ENCODE data around the gene PM20D1. TPM values are rescaled to one million over a fixed set of nuclear protein-coding genes. Genes with fewer than 3 reads are reported as not detected.
"Not testable (repeated sequence)": the region's sequence is repeated elsewhere in the genome, so short reads cannot be mapped to it uniquely, and the experiment has no call there.

Gene PM20D1
- total RNA-seq, 1 experiment from 2014 or later = not detected

DNA sequence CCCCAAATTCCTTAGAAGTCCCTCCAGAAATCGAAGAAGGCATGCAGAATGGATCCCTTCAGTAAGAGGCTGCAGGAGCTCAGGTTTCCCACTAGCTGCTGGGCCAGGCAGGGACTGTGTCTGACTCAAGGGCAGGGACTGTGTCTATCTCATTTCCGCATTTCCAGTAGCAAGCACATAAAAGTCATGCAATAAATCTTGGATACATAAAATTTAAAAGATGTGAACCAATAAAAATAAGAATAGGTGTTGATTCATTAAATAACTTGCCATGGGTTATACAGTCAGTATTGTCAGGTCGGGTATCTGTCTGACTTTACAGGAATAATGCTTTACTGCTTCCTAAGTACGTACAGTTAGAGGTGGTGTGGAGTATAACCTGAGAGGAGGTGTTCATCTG is 15.2 kb downstream of the PM20D1 start:
- no peak for DNase-seq
- no peak overlapping the region for H3K9ac ChIP-seq (ENCODE audit: low read length)
- no peak overlapping the region for H3K4me3 ChIP-seq (ENCODE audit: low read length)
- H3K4me1 ChIP-seq (ENCODE audit: low read length) = no peaks in the 10 kb centered on the region
- no peak overlapping the region for H2AFZ ChIP-seq (ENCODE audit: low read length)
- H3K27me3 ChIP-seq (ENCODE audit: low read length) = no peaks in the 10 kb centered on the region
- no peak overlapping the region for H3K4me2 ChIP-seq (ENCODE audit: low read depth, low read length, poor library complexity, severe bottlenecking)
- H3K27ac ChIP-seq (ENCODE audit: low read length) = no peak overlapping the region
- H3K79me2 ChIP-seq (ENCODE audit: low read length) = no peaks in the 10 kb centered on the region
- no peaks in the 10 kb centered on the region for H4K20me1 ChIP-seq (ENCODE audit: insufficient read depth, low read depth, low read length)
- no peaks in the 10 kb centered on the region for H3K9me3 ChIP-seq (ENCODE audit: low read length)
- H3K9me2 ChIP-seq (replicated peaks; ENCODE audit: insufficient read depth, low read length) = no peaks in the 10 kb centered on the region
- H3K36me3 ChIP-seq (ENCODE audit: insufficient read depth, low read length) = no peaks in the 10 kb centered on the region

GRCh38 chr1:205832326-205832751 is 17.6 kb downstream of the PM20D1 start:
- Histone ChIP-seq H3K9me3 (ENCODE audit: low read length) (no peaks in the 10 kb centered on the region), H2AFZ (ENCODE audit: low read length) (no peak overlapping the region), H3K4me2 (ENCODE audit: low read depth, low read length, poor library complexity, severe bottlenecking) (no peak overlapping the region), H3K9ac (ENCODE audit: low read length) (no peak overlapping the region), H3K4me3 (ENCODE audit: low read length) (no peak overlapping the region), H4K20me1 (ENCODE audit: insufficient read depth, low read depth, low read length) (no peaks in the 10 kb centered on the region), H3K27me3 (ENCODE audit: low read length) (no peaks in the 10 kb centered on the region), H3K36me3 (ENCODE audit: insufficient read depth, low read length) (no peaks in the 10 kb centered on the region), H3K4me1 (ENCODE audit: low read length) (no peaks in the 10 kb centered on the region), H3K79me2 (ENCODE audit: low read length) (no peaks in the 10 kb centered on the region), H3K27ac (ENCODE audit: low read length) (no peak overlapping the region), H3K9me2 (replicated peaks; ENCODE audit: insufficient read depth, low read length) (no peaks in the 10 kb centered on the region)
- no peak for DNase-seq

GRCh38 chr1:205827623-205828022 is 22.3 kb downstream of the PM20D1 start:
- Histone ChIP-seq H4K20me1 (ENCODE audit: insufficient read depth, low read depth, low read length) (no peaks in the 10 kb centered on the region), H3K36me3 (ENCODE audit: insufficient read depth, low read length) (no peaks in the 10 kb centered on the region), H3K9me2 (replicated peaks; ENCODE audit: insufficient read depth, low read length) (no peaks in the 10 kb centered on the region), H3K4me3 (ENCODE audit: low read length) (no peak overlapping the region), H3K4me2 (ENCODE audit: low read depth, low read length, poor library complexity, severe bottlenecking) (no peak overlapping the region), H3K4me1 (ENCODE audit: low read length) (peaks cover 9% of the 10 kb centered on the region), H2AFZ (ENCODE audit: low read length) (no peak overlapping the region), H3K9me3 (ENCODE audit: low read length) (peaks cover 8% of the 10 kb centered on the region; the same call in 1 of the 2 replicates), H3K9ac (ENCODE audit: low read length) (no peak overlapping the region), H3K27me3 (ENCODE audit: low read length) (peaks cover 4% of the 10 kb centered on the region; the same call in 1 of the 2 replicates), H3K79me2 (ENCODE audit: low read length) (no peaks in the 10 kb centered on the region), H3K27ac (ENCODE audit: low read length) (no peak overlapping the region)
- DNase-seq = no peak

DNA sequence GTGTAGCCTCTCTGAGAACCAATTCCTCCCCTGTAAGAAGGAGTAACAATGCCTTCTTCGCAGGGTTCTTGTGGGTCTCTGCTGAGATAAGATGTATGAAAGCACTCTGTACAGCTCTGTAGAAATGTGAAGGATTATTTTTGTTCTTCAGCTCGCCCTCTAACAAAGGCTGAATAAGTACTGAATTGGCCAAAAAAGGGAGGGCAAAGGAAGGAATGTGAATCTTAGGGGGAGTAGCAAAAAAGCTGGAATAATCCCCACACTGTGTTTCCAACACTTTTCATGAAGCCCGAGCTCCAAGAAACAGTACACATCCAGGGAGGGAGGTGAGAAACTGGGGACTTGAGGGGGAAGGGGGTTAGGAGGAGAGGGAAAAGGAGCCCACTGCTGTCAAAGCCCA is 22.9 kb downstream of the PM20D1 start:
- peaks cover 8% of the 10 kb centered on the region; the same call in 1 of the 2 replicates for H3K9me3 ChIP-seq (ENCODE audit: low read length)
- H3K4me3 ChIP-seq (ENCODE audit: low read length) = no peak overlapping the region
- H3K4me1 ChIP-seq (ENCODE audit: low read length) = peaks cover 9% of the 10 kb centered on the region
- no peaks in the 10 kb centered on the region for H3K9me2 ChIP-seq (replicated peaks; ENCODE audit: insufficient read depth, low read length)
- DNase-seq = no peak
- H3K27ac ChIP-seq (ENCODE audit: low read length) = no peak overlapping the region
- H3K27me3 ChIP-seq (ENCODE audit: low read length) = peaks cover 4% of the 10 kb centered on the region; the same call in 1 of the 2 replicates
- H3K9ac ChIP-seq (ENCODE audit: low read length) = no peak overlapping the region
- H4K20me1 ChIP-seq (ENCODE audit: insufficient read depth, low read depth, low read length) = no peaks in the 10 kb centered on the region
- H3K36me3 ChIP-seq (ENCODE audit: insufficient read depth, low read length) = no peaks in the 10 kb centered on the region
- no peak overlapping the region for H3K4me2 ChIP-seq (ENCODE audit: low read depth, low read length, poor library complexity, severe bottlenecking)
- no peaks in the 10 kb centered on the region for H3K79me2 ChIP-seq (ENCODE audit: low read length)
- H2AFZ ChIP-seq (ENCODE audit: low read length) = no peak overlapping the region

- no peak for DNase-seq
- H3K9ac ChIP-seq (ENCODE audit: low read length) = no peak overlapping the region
- H3K9me2 ChIP-seq (replicated peaks; ENCODE audit: insufficient read depth, low read length) = no peaks in the 10 kb centered on the region
These were observed 23.7 kb downstream of the PM20D1 start for GRCh38 chr1:205826016-205826806.

DNA sequence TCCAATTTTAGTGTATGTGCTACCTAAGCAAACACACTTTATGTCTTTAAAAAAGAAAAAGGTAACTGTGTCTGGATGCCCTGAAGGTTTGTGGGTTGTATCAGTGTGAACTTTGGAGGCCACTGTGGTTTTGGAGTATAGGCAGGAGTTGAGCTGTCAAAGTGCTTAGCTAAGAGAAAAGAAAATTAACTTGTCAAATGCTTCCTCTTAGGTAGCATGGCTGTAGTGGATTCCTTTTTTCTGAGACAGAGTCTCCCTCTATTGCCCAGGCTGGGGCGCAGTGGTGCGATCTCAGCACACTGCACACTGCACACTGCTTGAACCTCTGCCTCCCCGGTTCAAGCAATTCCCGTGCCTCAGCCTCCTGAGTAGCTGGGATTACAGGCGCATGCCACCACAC is 25.8 kb downstream of the PM20D1 start:
- H3K36me3 ChIP-seq (ENCODE audit: insufficient read depth, low read length) = no peaks in the 10 kb centered on the region
- H4K20me1 ChIP-seq (ENCODE audit: insufficient read depth, low read depth, low read length) = no peaks in the 10 kb centered on the region
- no peaks in the 10 kb centered on the region for H3K79me2 ChIP-seq (ENCODE audit: low read length)
- H3K9ac ChIP-seq (ENCODE audit: low read length) = no peak overlapping the region
- H3K9me2 ChIP-seq (replicated peaks; ENCODE audit: insufficient read depth, low read length) = no peaks in the 10 kb centered on the region
- no peak overlapping the region for H3K27ac ChIP-seq (ENCODE audit: low read length)
- H3K9me3 ChIP-seq (ENCODE audit: low read length) = peaks cover 8% of the 10 kb centered on the region; the same call in 1 of the 2 replicates
- peak; percentile 41 for DNase-seq
- peaks cover 18% of the 10 kb centered on the region for H3K4me1 ChIP-seq (ENCODE audit: low read length)
- peaks cover 4% of the 10 kb centered on the region; the same call in 1 of the 2 replicates for H3K27me3 ChIP-seq (ENCODE audit: low read length)
- no peak overlapping the region for H2AFZ ChIP-seq (ENCODE audit: low read length)
- no peak overlapping the region for H3K4me3 ChIP-seq (ENCODE audit: low read length)
- no peak overlapping the region for H3K4me2 ChIP-seq (ENCODE audit: low read depth, low read length, poor library complexity, severe bottlenecking)

More at GRCh38 chr1:205826016-205826806, 23.7 kb downstream of the PM20D1 start:
- Histone ChIP-seq H2AFZ (ENCODE audit: low read length) (no peak overlapping the region), H3K36me3 (ENCODE audit: insufficient read depth, low read length) (no peaks in the 10 kb centered on the region), H3K4me3 (ENCODE audit: low read length) (no peak overlapping the region), H3K4me1 (ENCODE audit: low read length) (peaks cover 16% of the 10 kb centered on the region), H4K20me1 (ENCODE audit: insufficient read depth, low read depth, low read length) (no peaks in the 10 kb centered on the region), H3K9me3 (ENCODE audit: low read length) (peaks cover 8% of the 10 kb centered on the region; the same call in 1 of the 2 replicates), H3K27me3 (ENCODE audit: low read length) (peaks cover 4% of the 10 kb centered on the region; the same call in 1 of the 2 replicates), H3K4me2 (ENCODE audit: low read depth, low read length, poor library complexity, severe bottlenecking) (no peak overlapping the region), H3K79me2 (ENCODE audit: low read length) (no peaks in the 10 kb centered on the region), H3K27ac (ENCODE audit: low read length) (no peak overlapping the region)

DNA sequence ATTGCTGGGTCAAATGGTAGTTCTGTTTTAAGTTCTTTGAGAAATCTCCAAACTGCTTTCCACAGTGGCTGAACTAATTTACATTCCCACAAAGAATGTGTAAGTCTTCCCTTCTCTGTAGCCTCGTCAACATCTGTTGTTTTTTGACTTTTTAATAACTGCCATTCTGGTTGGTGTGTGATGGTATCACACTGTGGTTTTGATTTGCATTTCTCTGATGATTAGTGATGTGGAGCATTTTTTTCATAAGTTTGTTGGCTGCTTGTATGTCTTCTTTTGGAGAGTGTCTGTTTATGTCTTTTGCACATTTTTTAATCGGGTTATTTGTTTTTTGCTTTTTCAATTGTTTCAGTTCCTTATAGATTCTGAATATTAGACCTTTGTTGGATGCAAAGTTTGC is 26.7 kb downstream of the PM20D1 start:
- H3K4me2 ChIP-seq (ENCODE audit: low read depth, low read length, poor library complexity, severe bottlenecking); H2AFZ ChIP-seq (ENCODE audit: low read length); H3K4me3 ChIP-seq (ENCODE audit: low read length); H3K27ac ChIP-seq (ENCODE audit: low read length); H3K9me3 ChIP-seq (ENCODE audit: low read length); DNase-seq; H3K9ac ChIP-seq (ENCODE audit: low read length); H3K9me2 ChIP-seq (replicated peaks; ENCODE audit: insufficient read depth, low read length); H3K36me3 ChIP-seq (ENCODE audit: insufficient read depth, low read length); H3K27me3 ChIP-seq (ENCODE audit: low read length); H3K79me2 ChIP-seq (ENCODE audit: low read length); H4K20me1 ChIP-seq (ENCODE audit: insufficient read depth, low read depth, low read length): not testable (repeated sequence)
- peaks cover 23% of the 10 kb centered on the region for H3K4me1 ChIP-seq (ENCODE audit: low read length)

DNA sequence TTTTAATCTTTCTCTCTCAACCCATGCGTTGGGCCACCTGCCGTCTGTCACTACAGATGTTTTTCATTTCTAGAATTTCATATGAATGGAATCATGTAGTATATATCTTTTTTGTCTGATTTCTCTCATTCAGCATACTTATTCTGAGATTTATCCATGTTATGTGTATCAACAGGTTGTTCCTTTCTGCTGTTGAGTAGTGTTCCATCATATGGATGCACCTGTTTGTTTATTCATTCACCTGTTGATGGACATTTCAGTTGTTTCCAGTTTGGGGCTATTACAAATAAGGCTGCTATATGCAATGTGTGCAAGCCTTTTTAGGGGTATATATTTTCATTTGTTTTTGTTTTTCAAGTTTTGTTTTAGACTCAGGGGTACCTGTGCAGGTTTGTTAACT is 27.5 kb downstream of the PM20D1 start:
- no peaks in the 10 kb centered on the region for H4K20me1 ChIP-seq (ENCODE audit: insufficient read depth, low read depth, low read length)
- no peak overlapping the region for H3K4me2 ChIP-seq (ENCODE audit: low read depth, low read length, poor library complexity, severe bottlenecking)
- H3K27ac ChIP-seq (ENCODE audit: low read length) = no peak overlapping the region
- peaks cover 8% of the 10 kb centered on the region; the same call in 1 of the 2 replicates for H3K9me3 ChIP-seq (ENCODE audit: low read length)
- H3K4me1 ChIP-seq (ENCODE audit: low read length) = peaks cover 23% of the 10 kb centered on the region
- no peak overlapping the region for H3K4me3 ChIP-seq (ENCODE audit: low read length)
- H3K27me3 ChIP-seq (ENCODE audit: low read length) = peaks cover 4% of the 10 kb centered on the region; the same call in 1 of the 2 replicates
- DNase-seq = no peak
- H3K9ac ChIP-seq (ENCODE audit: low read length) = no peak overlapping the region
- no peaks in the 10 kb centered on the region for H3K36me3 ChIP-seq (ENCODE audit: insufficient read depth, low read length)
- no peak overlapping the region for H2AFZ ChIP-seq (ENCODE audit: low read length)
- H3K9me2 ChIP-seq (replicated peaks; ENCODE audit: insufficient read depth, low read length) = no peaks in the 10 kb centered on the region
- no peaks in the 10 kb centered on the region for H3K79me2 ChIP-seq (ENCODE audit: low read length)
